Activated naive CD4-positive, alpha-beta T cell treated with anti-CD3 and anti-CD28 coated beads for 36 hours (primary cell): ENCODE data around the gene SET. TPM values are rescaled to one million over a fixed set of nuclear protein-coding genes. Genes with fewer than 3 reads are reported as not detected.

Experiments used
- CTCF ChIA-PET: fragments of 350-600 bp; sonication (Branson Sonifier 250); formaldehyde crosslinking; loops from one replicate; lab custom pipeline; 2021; ENCODE audit warnings: antibody characterized with exemption; lab: Charles Lee
- DNase-seq: peaks from one replicate; pipeline ENCODE4 v3.0.0-alpha.2; 2020
- H3K27ac Mint-ChIP-seq: one replicate; pipeline ENCODE4 v1.8.0; 2021; ENCODE audit warnings: mild to moderate bottlenecking, mixed read lengths
- H3K27me3 Mint-ChIP-seq: one replicate; pipeline ENCODE4 v1.8.0; 2021; ENCODE audit warnings: low read depth, mixed read lengths
- H3K36me3 Mint-ChIP-seq: one replicate; pipeline ENCODE4 v1.8.0; 2021; ENCODE audit warnings: low read depth, mixed read lengths
- H3K4me1 Mint-ChIP-seq: one replicate; pipeline ENCODE4 v1.8.0; 2021; ENCODE audit warnings: low read depth, mixed read lengths
- H3K4me3 Mint-ChIP-seq: one replicate; pipeline ENCODE4 v1.8.0; 2021; ENCODE audit warnings: mild to moderate bottlenecking, moderate library complexity, mixed read lengths
- H3K9me3 Mint-ChIP-seq: one replicate; pipeline ENCODE4 v1.8.0; 2021; ENCODE audit warnings: mixed read lengths
- intact Hi-C: fragments of 100-400 bp; cut with micrococcal nuclease; formaldehyde crosslinking; loops from one replicate; pipeline ENCODE4 v1.15.1; 2023
- total RNA-seq, 2 experiments: library from RNA; stranded (reverse); gene quantifications; one replicate each; pipeline ENCODE4 v1.2.3, GENCODE V29; 2021

Gene SET
- total RNA-seq, 2 experiments from 2014 or later, result 669 to 771 TPM

GRCh38 chr9:128716581-128717254, 27.7 kb downstream of the SET start:
- intact Hi-C loops, result no loop called here

GRCh38 chr9:128718047-128718446, 29.0 kb downstream of the SET start:
- no peaks in the 10 kb centered on the region for H3K36me3 Mint-ChIP-seq
- intact Hi-C loops, result no loop called here
- no peaks in the 10 kb centered on the region for H3K9me3 Mint-ChIP-seq
- no peak overlapping the region for H3K4me3 Mint-ChIP-seq
- no peak for DNase-seq
- CTCF ChIA-PET, result interaction anchor here (0.7 kb wide), 3 partner anchors 12 to 1138 kb away, joined by 4 to 5 read pairs (median 4); no protein-coding TSS in a partner anchor
- H3K27me3 Mint-ChIP-seq, result no peaks in the 10 kb centered on the region
- H3K27ac Mint-ChIP-seq, result no peak overlapping the region
- H3K4me1 Mint-ChIP-seq, result peaks cover 9% of the 10 kb centered on the region

More at GRCh38 chr9:128716581-128717254, 27.7 kb downstream of the SET start:
- no peaks in the 10 kb centered on the region for H3K27me3 Mint-ChIP-seq
- H3K9me3 Mint-ChIP-seq, result no peaks in the 10 kb centered on the region
- H3K36me3 Mint-ChIP-seq, result no peaks in the 10 kb centered on the region
- no peak overlapping the region for H3K27ac Mint-ChIP-seq
- H3K4me1 Mint-ChIP-seq, result no peaks in the 10 kb centered on the region
- DNase-seq, result no peak
- H3K4me3 Mint-ChIP-seq, result no peak overlapping the region
- CTCF ChIA-PET, result no interaction called here

GRCh38 chr9:128718475-128718874, 29.5 kb downstream of the SET start:
- CTCF ChIA-PET, result interaction anchor here (0.7 kb wide), 1 partner anchor 1138 kb away, joined by 4 read pairs; no protein-coding TSS in a partner anchor
- Mint-ChIP-seq H3K4me3 (no peak overlapping the region), H3K27me3 (no peaks in the 10 kb centered on the region), H3K27ac (no peak overlapping the region), H3K36me3 (peaks cover under 1% of the 10 kb centered on the region), H3K9me3 (no peaks in the 10 kb centered on the region), H3K4me1 (peaks cover 13% of the 10 kb centered on the region)
- DNase-seq, result no peak
- intact Hi-C loops, result no loop called here

GRCh38 chr9:128719919-128720605, 31.0 kb downstream of the SET start:
- intact Hi-C loops, result loop anchor here (5.0 kb wide), 1 partner anchor 67 kb away; the partner anchor contains the start of gene TBC1D13
- no peak overlapping the region for H3K27ac Mint-ChIP-seq
- no peaks in the 10 kb centered on the region for H3K27me3 Mint-ChIP-seq
- H3K4me1 Mint-ChIP-seq, result peaks cover 23% of the 10 kb centered on the region
- no peaks in the 10 kb centered on the region for H3K9me3 Mint-ChIP-seq
- CTCF ChIA-PET, result no interaction called here
- H3K36me3 Mint-ChIP-seq, result peaks cover 2% of the 10 kb centered on the region
- H3K4me3 Mint-ChIP-seq, result no peak overlapping the region
- DNase-seq, result no peak

GRCh38 chr9:128720841-128721486, 31.9 kb downstream of the SET start:
- H3K9me3 Mint-ChIP-seq, result no peaks in the 10 kb centered on the region
- DNase-seq, result no peak
- peaks cover 25% of the 10 kb centered on the region for H3K4me1 Mint-ChIP-seq
- no peak overlapping the region for H3K27ac Mint-ChIP-seq
- peaks cover 2% of the 10 kb centered on the region for H3K36me3 Mint-ChIP-seq
- peak overlapping the region; percentile 15 for H3K4me3 Mint-ChIP-seq
- CTCF ChIA-PET, result no interaction called here
- no peaks in the 10 kb centered on the region for H3K27me3 Mint-ChIP-seq
- intact Hi-C loops, result loop anchor here (5.0 kb wide), 1 partner anchor 66 kb away; the partner anchor contains the start of gene TBC1D13

- intact Hi-C loops, result loop anchor here (5.0 kb wide), 1 partner anchor 66 kb away; the partner anchor contains the start of gene TBC1D13
- peaks cover 25% of the 10 kb centered on the region for H3K4me1 Mint-ChIP-seq
Observed at GRCh38 chr9:128721487-128722010, 32.5 kb downstream of the SET start.

GRCh38 chr9:128722380-128723351, 33.6 kb downstream of the SET start:
- Mint-ChIP-seq H3K27me3 (no peaks in the 10 kb centered on the region), H3K36me3 (peaks cover 2% of the 10 kb centered on the region), H3K27ac (peak overlapping the region; percentile 94), H3K9me3 (no peaks in the 10 kb centered on the region), H3K4me3 (peak overlapping the region; percentile 97), H3K4me1 (peaks cover 28% of the 10 kb centered on the region)
- CTCF ChIA-PET, result no interaction called here
- no peak for DNase-seq
- intact Hi-C loops, result loop anchor here (5.0 kb wide), 1 partner anchor 65 kb away; the partner anchor contains the start of gene TBC1D13

More at GRCh38 chr9:128721487-128722010, 32.5 kb downstream of the SET start:
- no peaks in the 10 kb centered on the region for H3K27me3 Mint-ChIP-seq
- H3K27ac Mint-ChIP-seq, result no peak overlapping the region
- H3K9me3 Mint-ChIP-seq, result no peaks in the 10 kb centered on the region
- H3K36me3 Mint-ChIP-seq, result peaks cover 2% of the 10 kb centered on the region
- no peak overlapping the region for H3K4me3 Mint-ChIP-seq
- CTCF ChIA-PET, result no interaction called here
- DNase-seq, result no peak

- peak; percentile 16 for DNase-seq
- H3K27me3 Mint-ChIP-seq, result no peaks in the 10 kb centered on the region
- peaks cover 28% of the 10 kb centered on the region for H3K4me1 Mint-ChIP-seq
- peak overlapping the region; percentile 94 for H3K27ac Mint-ChIP-seq
- CTCF ChIA-PET, result interaction anchor here (1.2 to 1.6 kb wide), 2 partner anchors 65 to 154 kb away, joined by 3 read pairs; no protein-coding TSS in a partner anchor
- H3K4me3 Mint-ChIP-seq, result peak overlapping the region; percentile 97
- intact Hi-C loops, result loop anchor here (5.0 kb wide), 1 partner anchor 64 kb away; the partner anchor contains the start of gene TBC1D13
- no peaks in the 10 kb centered on the region for H3K9me3 Mint-ChIP-seq
- peaks cover 2% of the 10 kb centered on the region for H3K36me3 Mint-ChIP-seq
Observed at GRCh38 chr9:128723352-128723865, 34.4 kb downstream of the SET start.

GRCh38 chr9:128723866-128724743, 35.1 kb downstream of the SET start, which contains the start of gene ZDHHC12:
Gene ZDHHC12 (minus strand): TSS chr9:128724127. CDS start chr9:128724093, 34 bp downstream.
- intact Hi-C loops, result loop anchor here (1.0 to 5.0 kb wide), 9 partner anchors 22 to 448 kb away; partner anchors contain the start of genes DOLK, DYNC2I2, GOLGA2 and MIGA2
- no peaks in the 10 kb centered on the region for H3K9me3 Mint-ChIP-seq
- H3K27me3 Mint-ChIP-seq, result no peaks in the 10 kb centered on the region
- peaks cover 28% of the 10 kb centered on the region for H3K4me1 Mint-ChIP-seq
- peaks cover 2% of the 10 kb centered on the region for H3K36me3 Mint-ChIP-seq
- CTCF ChIA-PET, result interaction anchor here (0.9 to 2.0 kb wide), 5 partner anchors 9 to 153 kb away, joined by 3 to 5 read pairs (median 3); partner anchors contain the start of gene PKN3
- peak within 1 kb of the TSS; percentile 97 for H3K4me3 Mint-ChIP-seq
- H3K27ac Mint-ChIP-seq, result peak within 1 kb of the TSS; percentile 94
- peak; percentile 100 for DNase-seq

- peaks cover 28% of the 10 kb centered on the region for H3K4me1 Mint-ChIP-seq
- intact Hi-C loops, result loop anchor here (1.0 to 5.0 kb wide), 9 partner anchors 22 to 448 kb away; partner anchors contain the start of genes DOLK, DYNC2I2, GOLGA2 and MIGA2
- peaks cover 2% of the 10 kb centered on the region for H3K36me3 Mint-ChIP-seq
- H3K9me3 Mint-ChIP-seq, result no peaks in the 10 kb centered on the region
- no peaks in the 10 kb centered on the region for H3K27me3 Mint-ChIP-seq
- H3K4me3 Mint-ChIP-seq, result peak overlapping the region; percentile 97
- CTCF ChIA-PET, result interaction anchor here (0.9 to 2.0 kb wide), 4 partner anchors 9 to 152 kb away, joined by 3 to 5 read pairs (median 4); partner anchors contain the start of gene PKN3
- peak overlapping the region; percentile 86 for H3K27ac Mint-ChIP-seq
- peak; percentile 69 for DNase-seq
Observed at GRCh38 chr9:128724744-128725211, 35.8 kb downstream of the SET start.
